ENCODE measurements around the gene TNNC2. TPM values are rescaled to one million over a fixed set of nuclear protein-coding genes. Genes with fewer than 3 reads are reported as not detected.

The TNNC2 gene
- polyA plus RNA-seq, 1 experiment = 0.45 TPM

GRCh38 chr20:45850238-45850637 lies 23.1 kb upstream of the TNNC2 start:
- no peak for TF ChIP-seq CTCF (IDR thresholded peaks at IDR 0.05; ENCODE audit: low read depth, low read length)
- H3K9me3 ChIP-seq (ENCODE audit: control insufficient read depth, insufficient read depth, low read length) = no peaks in the 10 kb centered on the region
- no peak for DNase-seq (ENCODE audit: low read depth, low spot score)
- no peak overlapping the region for H3K27ac ChIP-seq (ENCODE audit: low read depth, low read length)
- ChIA-PET POLR2A (no interaction called here), CTCF (interaction anchor here (0.6 kb wide), 1 partner anchor 60 kb away, joined by 5 read pairs; no protein-coding TSS in a partner anchor)
- H3K27me3 ChIP-seq (ENCODE audit: control insufficient read depth, insufficient read depth, low read length) = no peaks in the 10 kb centered on the region
- no peak overlapping the region for H3K4me3 ChIP-seq (ENCODE audit: low read depth, low read length)

- Histone ChIP-seq H3K9me3 (ENCODE audit: control insufficient read depth, insufficient read depth, low read length) (no peaks in the 10 kb centered on the region), H3K27me3 (ENCODE audit: control insufficient read depth, insufficient read depth, low read length) (no peaks in the 10 kb centered on the region), H3K27ac (ENCODE audit: low read depth, low read length) (no peak overlapping the region), H3K4me3 (ENCODE audit: low read depth, low read length) (no peak overlapping the region)
- CTCF ChIA-PET = interaction anchor here (1.1 kb wide), 1 partner anchor 50 kb away, joined by 3 read pairs; no protein-coding TSS in a partner anchor
- DNase-seq (ENCODE audit: low read depth, low spot score) = no peak
- TF ChIP-seq CTCF (IDR thresholded peaks at IDR 0.05; ENCODE audit: low read depth, low read length) = no peak
- POLR2A ChIA-PET = no interaction called here
Measured at GRCh38 chr20:45848969-45849582, 22.0 kb upstream of the TNNC2 start.

DNA sequence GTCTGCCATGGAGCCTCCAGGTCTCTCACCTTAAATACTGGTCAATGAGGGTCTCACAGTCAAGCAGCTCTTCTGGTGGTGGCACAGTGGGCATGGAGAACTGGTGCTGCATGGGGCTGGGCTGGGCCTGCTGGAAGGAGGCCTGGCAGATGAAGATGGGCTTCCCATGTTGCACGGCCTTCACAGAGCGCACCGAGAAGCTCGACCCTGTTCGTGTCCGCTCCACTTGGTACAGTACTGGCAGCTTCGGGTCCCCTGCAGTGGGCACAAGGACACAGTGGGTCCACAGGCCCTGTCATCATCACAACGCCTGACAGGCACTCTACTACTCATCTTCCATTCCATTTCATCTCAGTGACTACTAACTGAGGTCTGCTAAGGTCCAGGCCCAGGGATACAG lies 21.3 kb upstream of the TNNC2 start:
- POLR2A ChIA-PET = no interaction called here
- H3K27me3 ChIP-seq (ENCODE audit: control insufficient read depth, insufficient read depth, low read length) = no peaks in the 10 kb centered on the region
- no peak overlapping the region for H3K27ac ChIP-seq (ENCODE audit: low read depth, low read length)
- CTCF ChIA-PET = interaction anchor here (1.1 kb wide), 1 partner anchor 49 kb away, joined by 3 read pairs; no protein-coding TSS in a partner anchor
- no peaks in the 10 kb centered on the region for H3K9me3 ChIP-seq (ENCODE audit: control insufficient read depth, insufficient read depth, low read length)
- H3K4me3 ChIP-seq (ENCODE audit: low read depth, low read length) = no peak overlapping the region
- DNase-seq (ENCODE audit: low read depth, low spot score) = no peak
- TF ChIP-seq CTCF (IDR thresholded peaks at IDR 0.05; ENCODE audit: low read depth, low read length) = no peak

DNA sequence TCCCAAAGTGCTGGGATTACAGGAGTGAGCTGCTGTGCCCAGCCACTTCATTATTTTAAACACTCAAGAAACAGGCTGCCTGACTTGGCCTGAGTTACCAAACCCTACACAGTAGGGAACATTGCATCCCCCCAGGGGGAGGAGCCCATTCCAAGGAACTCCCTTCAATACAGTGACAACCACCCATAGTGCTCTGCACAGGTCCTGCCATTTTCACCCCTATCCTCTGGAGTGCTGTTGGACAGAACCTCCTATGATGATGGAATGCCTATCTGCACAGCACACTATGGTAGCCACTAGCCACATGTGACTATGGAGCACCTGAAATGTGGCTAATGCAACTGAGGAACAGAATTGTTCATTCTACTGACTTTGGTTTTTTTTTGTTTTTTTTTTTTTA lies 18.3 kb upstream of the TNNC2 start:
- no peak overlapping the region for H3K4me3 ChIP-seq (ENCODE audit: low read depth, low read length)
- DNase-seq (ENCODE audit: low read depth, low spot score) = no peak
- POLR2A ChIA-PET = no interaction called here
- no peaks in the 10 kb centered on the region for H3K9me3 ChIP-seq (ENCODE audit: control insufficient read depth, insufficient read depth, low read length)
- TF ChIP-seq CTCF (IDR thresholded peaks at IDR 0.05; ENCODE audit: low read depth, low read length) = no peak
- H3K27me3 ChIP-seq (ENCODE audit: control insufficient read depth, insufficient read depth, low read length) = no peaks in the 10 kb centered on the region
- no peak overlapping the region for H3K27ac ChIP-seq (ENCODE audit: low read depth, low read length)
- CTCF ChIA-PET = no interaction called here

- POLR2A ChIA-PET = no interaction called here
- TF ChIP-seq CTCF (IDR thresholded peaks at IDR 0.05; ENCODE audit: low read depth, low read length) = no peak
- Histone ChIP-seq H3K27me3 (ENCODE audit: control insufficient read depth, insufficient read depth, low read length) (no peaks in the 10 kb centered on the region), H3K4me3 (ENCODE audit: low read depth, low read length) (no peak overlapping the region), H3K27ac (ENCODE audit: low read depth, low read length) (no peak overlapping the region), H3K9me3 (ENCODE audit: control insufficient read depth, insufficient read depth, low read length) (no peaks in the 10 kb centered on the region)
- no peak for DNase-seq (ENCODE audit: low read depth, low spot score)
- CTCF ChIA-PET = no interaction called here
Measured at GRCh38 chr20:45843506-45843905, 16.4 kb upstream of the TNNC2 start.
